GM19372 (cell line): ENCODE measurements around the gene KCNJ14.

ENCODE experiments used
- ATAC-seq: cut with Tn5 transposase; IDR thresholded peaks from one replicate; pipeline ENCODE4 v1.9.1; 2021; ENCODE audit warnings: mild to moderate bottlenecking, low read depth, moderate library complexity; ENCODE audit not compliant: unreplicated experiment

The KCNJ14 gene

GRCh38 chr19:48501494-48502349 is 46.3 kb downstream of the KCNJ14 start:
- ATAC-seq: no peak

DNA sequence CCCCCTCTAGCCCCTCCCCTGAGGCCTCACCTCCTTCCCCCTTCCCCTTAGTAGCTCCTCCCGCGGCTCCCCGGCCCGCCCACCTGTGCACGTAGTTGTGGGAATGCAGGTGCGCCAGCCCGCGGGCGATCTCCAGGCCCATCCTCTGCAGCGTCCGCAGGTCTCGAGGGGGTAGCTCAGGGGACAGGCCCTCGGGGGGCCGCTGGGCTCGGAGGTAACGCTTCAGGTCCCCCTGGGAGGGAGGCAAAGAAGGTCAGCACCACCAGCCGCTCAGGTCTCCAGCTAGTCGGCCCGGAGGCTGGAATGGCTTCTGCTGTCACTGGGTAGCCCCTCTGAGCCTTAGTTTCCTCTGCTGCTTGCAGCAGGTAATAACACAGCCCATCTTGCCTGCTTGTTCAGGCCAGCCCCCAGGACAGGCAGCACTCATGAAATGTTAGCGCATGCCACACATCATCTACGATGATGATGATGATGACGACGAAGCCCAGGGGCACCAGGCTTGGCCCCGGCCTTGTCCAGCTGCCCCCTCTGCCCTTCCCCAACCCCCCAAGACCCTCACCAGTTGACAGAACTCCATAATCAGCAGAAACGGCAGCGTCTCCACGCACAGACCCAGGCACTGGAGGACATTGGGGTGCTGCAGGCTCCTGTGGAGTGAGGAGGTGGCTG is 47.1 kb downstream of the KCNJ14 start:
- no peak for ATAC-seq

DNA sequence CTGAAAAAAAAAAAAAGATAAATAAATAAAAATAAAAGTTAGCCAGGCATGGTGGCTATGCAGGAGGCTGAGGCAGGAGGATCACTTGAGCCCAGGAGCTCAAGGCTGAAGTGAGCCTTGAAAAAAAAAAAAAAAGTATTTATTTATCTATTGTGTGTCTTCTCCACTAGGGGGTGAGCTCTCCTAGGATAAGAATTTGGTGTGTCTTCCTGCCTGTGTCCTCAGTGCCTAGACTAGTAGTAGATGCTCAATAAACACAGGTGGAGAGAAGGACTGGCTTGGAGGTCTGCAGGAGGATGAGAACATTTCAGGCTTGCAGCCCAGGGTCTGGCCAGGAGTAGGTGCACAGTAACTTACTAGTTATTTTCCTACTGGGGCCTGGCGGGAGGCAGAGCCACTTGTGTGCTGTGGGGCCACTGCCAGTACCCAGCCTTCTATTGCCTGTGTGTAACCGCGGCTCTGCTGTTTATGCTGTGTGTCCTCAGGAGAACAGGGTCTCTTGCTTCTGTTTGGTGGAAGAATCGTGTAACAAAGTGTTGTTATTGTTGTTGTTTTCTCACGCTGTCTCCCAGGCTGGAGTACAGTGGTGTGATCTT is 50.9 kb downstream of the KCNJ14 start:
- no peak for ATAC-seq

DNA sequence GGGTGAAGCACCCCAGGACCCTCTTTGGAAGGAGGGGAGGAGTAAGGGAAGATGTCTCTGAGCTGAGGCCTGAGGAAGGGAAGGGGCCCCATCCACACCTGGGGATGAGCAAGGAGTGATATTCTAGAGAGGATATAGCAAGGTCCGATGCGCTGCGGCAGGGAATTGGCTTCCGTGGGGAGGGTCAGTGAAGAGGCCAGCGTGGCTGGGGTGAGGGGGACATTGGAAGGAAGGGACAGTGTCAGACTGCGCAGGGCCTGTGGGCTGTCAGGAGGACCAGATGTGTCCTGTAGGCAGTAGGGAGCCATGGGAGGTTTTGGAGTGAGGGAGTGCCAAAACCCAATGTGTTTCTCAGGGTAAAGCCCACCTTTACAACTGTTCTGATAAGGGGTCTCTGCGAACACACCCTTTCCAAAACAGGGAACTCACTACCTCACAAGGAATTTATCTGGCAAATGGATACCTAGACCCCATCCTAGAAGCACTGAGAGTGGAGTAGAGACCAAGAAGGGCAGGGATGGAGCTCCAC is 52.6 kb downstream of the KCNJ14 start:
- ATAC-seq: no peak

GRCh38 chr19:48508729-48509411 is 53.5 kb downstream of the KCNJ14 start:
- ATAC-seq: no peak

GRCh38 chr19:48509467-48510194 is 54.3 kb downstream of the KCNJ14 start:
- no peak for ATAC-seq

GRCh38 chr19:48510421-48511268 is 55.3 kb downstream of the KCNJ14 start:
- no peak for ATAC-seq

- ATAC-seq: no peak
Measured at GRCh38 chr19:48511321-48511731, 56.0 kb downstream of the KCNJ14 start.

DNA sequence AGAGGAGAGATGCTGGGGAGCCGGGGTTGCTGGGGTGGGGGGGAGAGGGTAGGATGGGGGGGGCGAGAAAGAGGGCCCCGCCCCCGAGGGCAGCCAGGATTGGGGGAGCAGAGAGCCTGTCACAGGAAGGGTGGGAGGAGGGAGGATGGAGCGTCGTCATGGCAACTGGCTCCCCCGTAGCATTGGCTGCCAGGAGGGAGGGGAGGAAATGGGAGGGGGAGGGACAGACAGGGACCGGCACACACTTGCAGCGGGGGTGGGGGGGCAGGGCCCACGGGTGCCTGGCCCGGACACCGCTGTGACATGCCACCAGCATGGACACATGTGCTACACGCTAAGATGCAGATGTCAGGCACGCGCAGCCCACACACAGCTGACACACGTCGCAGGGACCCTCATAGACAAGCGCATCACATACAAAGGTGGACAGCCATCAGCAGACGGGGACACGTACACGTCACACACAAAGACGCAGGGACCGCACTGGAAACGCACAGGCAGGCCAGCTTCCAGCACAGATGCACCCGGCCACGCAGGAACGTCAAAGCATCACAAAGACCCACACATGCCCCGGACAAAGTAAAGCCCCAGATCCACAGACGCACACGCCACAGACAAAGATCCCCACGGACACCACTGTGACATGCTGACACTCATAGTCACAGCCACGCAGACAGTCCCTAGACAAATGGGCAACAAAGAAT is 56.6 kb downstream of the KCNJ14 start, which contains the start of gene LMTK3:
Gene LMTK3 (minus strand): TSS at position 36 of the 704 bp plus-strand sequence. CDS start 259 bp downstream, outside the sequence.
- no peak for ATAC-seq

DNA sequence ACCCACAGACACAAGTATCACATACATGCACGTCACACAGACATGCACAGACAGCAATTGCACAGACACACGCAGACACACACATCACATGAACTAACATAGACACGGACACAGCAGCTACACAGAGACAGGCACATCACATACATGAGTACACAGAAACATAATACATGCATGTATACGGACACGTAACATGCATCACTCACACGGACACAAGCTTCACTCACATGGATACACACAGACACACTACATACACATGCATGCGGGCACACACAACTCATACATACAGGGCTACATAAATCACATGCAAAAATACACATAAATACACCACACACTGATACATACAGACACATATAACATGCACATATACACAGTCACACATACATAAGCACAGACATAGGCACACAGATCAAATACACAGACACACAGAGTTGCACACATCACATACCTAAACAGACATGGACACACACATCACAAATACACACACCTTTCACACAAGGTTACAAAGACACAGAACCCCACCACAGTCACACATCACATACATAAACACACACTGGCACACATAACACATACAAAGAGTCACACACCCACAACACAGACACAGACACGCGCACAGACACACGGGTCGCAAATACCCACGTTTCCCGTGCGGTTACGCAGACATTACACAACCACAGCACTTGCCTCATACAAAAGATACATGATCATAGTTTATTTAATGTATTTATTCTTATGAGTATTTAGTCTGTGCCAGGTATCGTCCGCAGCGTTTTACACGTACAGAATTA is 57.3 kb downstream of the KCNJ14 start:
- ATAC-seq: no peak

DNA sequence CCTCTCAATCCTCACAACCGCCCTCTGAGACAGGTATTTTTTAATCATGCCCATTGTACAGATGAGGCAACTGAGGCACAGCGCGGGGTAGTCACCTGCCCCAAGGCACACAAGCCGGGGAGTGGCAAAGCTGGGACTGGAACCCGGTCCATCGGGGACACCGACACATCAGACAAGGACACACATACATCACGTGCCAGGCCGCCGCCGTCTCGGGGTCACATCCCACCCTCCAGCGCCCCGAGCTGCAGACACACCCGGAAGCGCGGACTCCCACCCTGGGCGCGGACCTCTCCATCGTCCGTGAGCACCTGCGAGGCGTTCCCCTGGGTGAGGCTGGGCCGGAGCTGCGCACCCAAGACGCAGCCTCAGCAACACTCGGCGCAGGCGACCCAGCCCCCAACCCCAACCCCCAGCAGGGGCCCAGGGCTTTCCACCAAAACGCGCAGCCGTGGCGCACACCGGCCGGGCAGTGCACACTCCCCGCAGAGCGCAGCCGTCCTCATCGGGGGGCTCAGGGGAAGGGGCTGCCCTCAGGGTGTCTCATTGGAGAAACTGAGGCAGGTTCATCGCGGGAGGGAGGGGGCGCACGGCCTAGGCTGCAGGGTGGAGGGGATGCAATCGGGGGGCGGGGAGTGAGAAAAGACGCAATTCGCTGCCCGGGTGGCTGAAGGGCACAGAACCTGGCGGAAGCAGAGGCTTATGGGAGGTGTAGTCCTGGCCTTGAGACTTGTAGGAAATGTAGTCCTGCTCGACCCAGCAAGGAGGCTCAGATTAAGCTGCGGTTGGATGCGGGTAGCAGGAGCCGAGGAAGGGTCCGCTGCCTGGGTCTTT is 58.1 kb downstream of the KCNJ14 start:
- ATAC-seq: peak; percentile 61

DNA sequence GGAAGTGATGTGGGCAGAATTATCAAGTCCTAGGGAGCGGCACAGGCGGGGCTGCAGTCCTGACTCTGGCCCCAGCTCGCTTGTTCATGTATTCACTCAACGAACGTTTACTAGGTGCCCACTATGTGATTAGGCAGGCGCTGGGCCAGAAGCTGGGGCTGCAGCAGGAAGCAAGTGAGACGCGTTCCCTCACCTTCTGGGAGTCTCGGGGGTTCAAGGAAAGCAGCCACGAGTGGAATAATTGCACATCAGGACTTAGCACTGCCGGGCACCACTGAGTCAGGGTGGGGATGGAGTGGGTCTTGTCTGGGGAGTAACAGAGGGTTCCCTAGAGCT is 58.7 kb downstream of the KCNJ14 start:
- no peak for ATAC-seq

GRCh38 chr19:48516536-48516935 is 61.2 kb downstream of the KCNJ14 start:
- ATAC-seq: no peak
